DOHH2 (cell line): ENCODE results near the gene MAP2K3.

Source experiments
- H3F3A ChIP-seq: fragments of 200-600 bp; sonication (generic), shearing (Covaris generic); 2 replicates; pipeline ENCODE4 v1.6.0; 2016; ENCODE audit warnings: antibody characterized with exemption, mild to moderate bottlenecking; ENCODE audit not compliant: control insufficient read depth, insufficient read depth
- H3K27ac ChIP-seq: fragments of 200-600 bp; sonication (generic); 2 replicates; pipeline ENCODE4 v1.5.1; 2014; ENCODE audit warnings: low read depth, mild to moderate bottlenecking, low read length, moderate library complexity
- H3K27me3 ChIP-seq: fragments of 200-600 bp; sonication (generic); 2 replicates; pipeline ENCODE4 v1.6.1; 2014; ENCODE audit warnings: mild to moderate bottlenecking, low read length, mixed read lengths; ENCODE audit not compliant: control insufficient read depth
- H3K36me3 ChIP-seq: fragments of 200-600 bp; sonication (generic); 2 replicates; pipeline ENCODE4 v1.6.1; 2014; ENCODE audit warnings: mild to moderate bottlenecking, low read length, moderate library complexity, mixed read lengths; ENCODE audit not compliant: control insufficient read depth
- H3K4me1 ChIP-seq: fragments of 200-600 bp; sonication (generic); 2 replicates; pipeline ENCODE4 v1.6.1; 2014; ENCODE audit warnings: mild to moderate bottlenecking, low read length, mixed read lengths; ENCODE audit not compliant: control insufficient read depth
- H3K4me2 ChIP-seq: fragments of 200-600 bp; sonication (generic); 2 replicates; pipeline ENCODE4 v1.6.0; 2014; ENCODE audit warnings: mild to moderate bottlenecking, low read length, moderate library complexity
- H3K4me3 ChIP-seq: fragments of 200-600 bp; sonication (generic); 2 replicates; pipeline ENCODE4 v1.5.1; 2014; ENCODE audit warnings: mild to moderate bottlenecking, low read length, mixed read lengths
- H3K79me2 ChIP-seq: fragments of 200-600 bp; sonication (generic); 2 replicates; pipeline ENCODE4 v1.6.1; 2014; ENCODE audit warnings: mild to moderate bottlenecking, low read length, mixed read lengths; ENCODE audit not compliant: control insufficient read depth
- H3K9me2 ChIP-seq: fragments of 200-600 bp; sonication (generic); replicated peaks from 2 replicates; pipeline ENCODE4 v1.6.1; 2014; ENCODE audit warnings: mild to moderate bottlenecking, low read length, mixed read lengths; ENCODE audit not compliant: control insufficient read depth
- H3K9me3 ChIP-seq: fragments of 200-600 bp; sonication (generic); 2 replicates; pipeline ENCODE4 v1.6.1; 2014; ENCODE audit warnings: antibody characterized with exemption, low read length, mixed read lengths; ENCODE audit not compliant: control insufficient read depth, insufficient read depth
- H4K20me1 ChIP-seq: fragments of 200-600 bp; sonication (generic); 2 replicates; pipeline ENCODE4 v1.6.0; 2014; ENCODE audit warnings: low read depth, mild to moderate bottlenecking, antibody characterized with exemption, low read length, moderate library complexity; ENCODE audit not compliant: control insufficient read depth, insufficient read depth
- CTCF ChIP-seq: fragments of 200-600 bp; sonication (generic); IDR thresholded peaks from one replicate; pipeline ENCODE4 v1.5.1; 2014; ENCODE audit warnings: antibody characterized with exemption, mild to moderate bottlenecking, low read depth, low read length; ENCODE audit not compliant: poor library complexity, severe bottlenecking
- EZH2phosphoT487 ChIP-seq: fragments of 200-600 bp; sonication (generic); IDR thresholded peaks from 2 replicates; pipeline ENCODE4 v1.6.1; 2017; ENCODE audit warnings: borderline replicate concordance, mild to moderate bottlenecking, antibody characterized with exemption, low read length, moderate library complexity, mixed read lengths

MAP2K3 gene

GRCh38 chr17:21282850-21283249 lies 1.7 kb upstream of the MAP2K3 start:
- peaks cover 9% of the 10 kb centered on the region for H3F3A ChIP-seq
- H3K27ac ChIP-seq = no peak overlapping the region
- no peak for TF ChIP-seq EZH2phosphoT487
- H3K4me2 ChIP-seq = no peak overlapping the region
- no peak overlapping the region for H3K4me3 ChIP-seq
- peaks cover 39% of the 10 kb centered on the region for H3K4me1 ChIP-seq
- no peaks in the 10 kb centered on the region for H4K20me1 ChIP-seq
- 0 out of 2 replicates have a peak, but pooled peaks cover 4% of the 10 kb centered on the region for H3K36me3 ChIP-seq
- H3K9me2 ChIP-seq = no peaks in the 10 kb centered on the region
- no peaks in the 10 kb centered on the region for H3K9me3 ChIP-seq
- H3K79me2 ChIP-seq = peaks cover 32% of the 10 kb centered on the region
- H3K27me3 ChIP-seq = no peaks in the 10 kb centered on the region; the same call in 1 of the 2 replicates

- Histone ChIP-seq H4K20me1 (no peaks in the 10 kb centered on the region), H3K9me3 (no peaks in the 10 kb centered on the region), H3K27ac (no peak overlapping the region), H3K4me2 (peak overlapping the region; percentile 100), H3K79me2 (peaks cover 36% of the 10 kb centered on the region), H3K4me1 (peaks cover 42% of the 10 kb centered on the region), H3K27me3 (no peaks in the 10 kb centered on the region; the same call in 1 of the 2 replicates), H3F3A (peaks cover 17% of the 10 kb centered on the region), H3K36me3 (0 out of 2 replicates have a peak, but pooled peaks cover 4% of the 10 kb centered on the region), H3K9me2 (no peaks in the 10 kb centered on the region), H3K4me3 (peak overlapping the region; percentile 92)
- TF ChIP-seq EZH2phosphoT487 (no peak), CTCF (no peak)
Observed at GRCh38 chr17:21283482-21284318, 811 bp upstream of the MAP2K3 start.

- peaks cover 54% of the 10 kb centered on the region for H3K79me2 ChIP-seq
Observed at GRCh38 chr17:21285164-21286065, 904 bp downstream of the MAP2K3 start.

More at GRCh38 chr17:21285164-21286065, 904 bp downstream of the MAP2K3 start:
- Histone ChIP-seq H3K27ac (peak overlapping the region; percentile 90), H3F3A (peaks cover 20% of the 10 kb centered on the region), H3K4me3 (peak overlapping the region; percentile 92), H3K4me2 (peak overlapping the region; percentile 100), H3K27me3 (no peaks in the 10 kb centered on the region; the same call in 1 of the 2 replicates), H4K20me1 (no peaks in the 10 kb centered on the region), H3K36me3 (0 out of 2 replicates have a peak, but pooled peaks cover 4% of the 10 kb centered on the region), H3K4me1 (peaks cover 48% of the 10 kb centered on the region), H3K9me2 (no peaks in the 10 kb centered on the region), H3K9me3 (no peaks in the 10 kb centered on the region)
- TF ChIP-seq CTCF = no peak
- no peak for TF ChIP-seq EZH2phosphoT487
